ENCODE measurements around the gene RASGRF1. TPM values are rescaled to one million over a fixed set of nuclear protein-coding genes. Genes with fewer than 3 reads are reported as not detected.

The RASGRF1 gene
- total and polyA plus RNA-seq, 9 of the 15 experiments (the other 6 are each of a cell fraction or from before 2014, with no cell fraction given): 0.03 to 0.58 (median 0.06) TPM; not detected in 1

DNA sequence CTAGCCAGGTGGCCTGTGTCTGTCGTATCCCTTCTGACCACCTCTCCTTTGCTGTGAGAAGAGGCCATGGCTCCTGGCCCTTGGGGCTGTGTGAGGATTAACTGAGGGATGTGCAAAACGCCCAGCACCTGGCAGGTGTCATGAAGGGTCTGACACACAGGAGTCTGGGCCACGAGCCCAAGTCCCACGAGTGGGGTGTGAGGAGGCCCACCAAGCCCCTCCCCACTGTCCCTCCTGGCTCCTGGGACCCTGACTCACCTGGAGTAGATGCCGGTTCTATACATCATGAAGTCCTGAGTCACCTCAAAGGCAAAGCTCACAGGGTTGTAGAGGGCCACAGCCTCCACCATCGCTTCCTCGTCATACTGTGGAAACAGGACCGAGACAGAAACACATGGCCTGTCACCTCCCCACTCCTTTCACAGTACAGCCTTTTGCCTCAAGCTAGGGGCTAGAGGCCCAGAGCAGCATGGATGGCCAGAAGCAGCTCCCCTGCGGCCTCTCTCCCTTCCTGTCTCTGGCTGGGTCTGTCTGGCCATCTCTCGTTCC, 165.4 kb downstream of the RASGRF1 start:
- no peak for DNase-seq (ENCODE audit: extremely low read depth in 1 of 4, low spot score in 3 of 4)
- Histone ChIP-seq H4K20me1 (replicated peaks; ENCODE audit: control insufficient read depth, insufficient read depth, low read length) (no peaks in the 10 kb centered on the region), H3K9me3 (replicated peaks; ENCODE audit: control insufficient read depth, insufficient read depth, low read depth, low read length) (no peaks in the 10 kb centered on the region), H3K27ac (ENCODE audit: extremely low read depth, low read depth, low read length) (no peak overlapping the region), H3K4me2 (ENCODE audit: insufficient read depth, low read length) (no peak overlapping the region), H3K36me3 (ENCODE audit: control insufficient read depth, insufficient read depth, low read length) (peaks cover 79% of the 10 kb centered on the region; the same call in 2 of the 3 replicates), H3K79me2 (ENCODE audit: control insufficient read depth, insufficient read depth, low read length) (no peaks in the 10 kb centered on the region), H3K9me1 (ENCODE audit: control insufficient read depth, insufficient read depth, low read length) (no peaks in the 10 kb centered on the region), H3K4me3 (no peak overlapping the region), H3K9ac (ENCODE audit: insufficient read depth in 1 of 2, low read depth in 2 of 2, low read length in 2 of 2) (0 out of 4 replicates have a peak overlapping the region, but pooled peaks of 1 of the 2 experiments have one; percentile 8), H3K27me3 (ENCODE audit: control insufficient read depth in 2 of 2, insufficient read depth in 2 of 2, low read length in 2 of 2) (no peaks in the 10 kb centered on the region), H2AFZ (ENCODE audit: low read depth, low read length) (no peak overlapping the region), H3K4me1 (replicated peaks in 1 of 2; ENCODE audit: control insufficient read depth in 2 of 2, insufficient read depth in 2 of 2, low read length in 2 of 2) (peaks cover 0 to 8% of the 10 kb centered on the region in 2 experiments; a peak in 2 of 5 replicates)
- in situ Hi-C loops (cut with MboI): no loop called here
- TF ChIP-seq POLR2AphosphoS5 (IDR thresholded peaks at IDR 0.05; ENCODE audit: control insufficient read depth, insufficient read depth, low read depth, low read length) (0 out of 2 replicates have a peak, but pooled peaks have one; percentile 19), MTA2 (IDR thresholded peaks at IDR 0.05; ENCODE audit: low read depth) (no peak), PRMT5 (CRISPR knock-in tag; IDR thresholded peaks at IDR 0.05) (no peak), PHF21A (IDR thresholded peaks at IDR 0.05; ENCODE audit: borderline replicate concordance, low read depth) (no peak)
- ChIA-PET CTCF (ENCODE audit: low intra/inter-chr PET ratio) (no interaction called here), POLR2A (interaction anchor here (1.0 to 3.3 kb wide), 5 partner anchors 10 to 23 kb away, joined by 3 to 15 read pairs (median 4); no protein-coding TSS in a partner anchor)
- no TSS peak for BruUV-seq (replicated peaks)
- intact Hi-C loops (cut with micrococcal nuclease): no loop called here
- 69% methylated on average over 8 of the region's 10 CpGs for WGBS (ENCODE audit: insufficient coverage, low coverage, missing lambda C conversion rate)
- no peak for FAIRE-seq
- no peak for ATAC-seq
